Loucy (cell line): ENCODE measurements around the gene NHSL2.
A peak's percentile ranks its signal among the peaks of the same experiment; 100 is the strongest.

Experiments
- H2AFZ ChIP-seq: fragments of 200-600 bp; sonication (generic); 2 replicates; pipeline ENCODE4 v1.6.0; 2016; ENCODE audit warnings: antibody characterized with exemption, mild to moderate bottlenecking, low read length, moderate library complexity
- H3F3A ChIP-seq: fragments of 200-600 bp; 2 replicates; pipeline ENCODE4 v1.6.0; 2016; ENCODE audit warnings: antibody characterized with exemption, low read depth, mild to moderate bottlenecking
- H3K27me3 ChIP-seq: fragments of 200-600 bp; sonication (generic); 2 replicates; pipeline ENCODE4 v1.6.1; 2014; ENCODE audit warnings: low read length, mild to moderate bottlenecking; ENCODE audit not compliant: insufficient read depth, poor library complexity, severe bottlenecking
- H3K36me3 ChIP-seq: fragments of 200-600 bp; sonication (generic); 2 replicates; pipeline ENCODE4 v1.6.1; 2016; ENCODE audit warnings: low read length; ENCODE audit not compliant: insufficient read depth
- H3K4me1 ChIP-seq: fragments of 200-600 bp; sonication (generic); 2 replicates; pipeline ENCODE4 v1.5.1; 2014; ENCODE audit warnings: low read length, mild to moderate bottlenecking; ENCODE audit not compliant: insufficient read depth, poor library complexity, severe bottlenecking
- H3K4me2 ChIP-seq: fragments of 200-600 bp; sonication (generic); 2 replicates; pipeline ENCODE4 v1.6.0; 2014; ENCODE audit warnings: antibody characterized with exemption, low read length, low read depth, mild to moderate bottlenecking; ENCODE audit not compliant: poor library complexity, severe bottlenecking
- H3K4me3 ChIP-seq: fragments of 200-600 bp; sonication (generic); 2 replicates; pipeline ENCODE4 v1.5.1; 2014; ENCODE audit warnings: low read length, mild to moderate bottlenecking, mixed read lengths; ENCODE audit not compliant: poor library complexity, severe bottlenecking
- H3K79me2 ChIP-seq: fragments of 200-600 bp; sonication (generic); 2 replicates; pipeline ENCODE4 v1.6.1; 2014; ENCODE audit warnings: low read length; ENCODE audit not compliant: insufficient read depth
- H3K9ac ChIP-seq: fragments of 200-600 bp; sonication (generic); 2 replicates; pipeline ENCODE4 v1.6.0; 2014; ENCODE audit warnings: mild to moderate bottlenecking, low read depth, low read length, moderate library complexity; ENCODE audit not compliant: poor library complexity, severe bottlenecking
- H3K9me2 ChIP-seq: fragments of 200-600 bp; sonication (generic); replicated peaks from 2 replicates; pipeline ENCODE4 v1.6.1; 2016; ENCODE audit warnings: low read depth, low read length, mixed read lengths
- H3K9me3 ChIP-seq: fragments of 200-600 bp; sonication (generic); 2 replicates; pipeline ENCODE4 v1.6.1; 2014; ENCODE audit warnings: mild to moderate bottlenecking, antibody characterized with exemption, low read length, low read depth; ENCODE audit not compliant: insufficient read depth
- H4K20me1 ChIP-seq: fragments of 200-600 bp; sonication (generic); 2 replicates; pipeline ENCODE4 v1.6.0; 2014; ENCODE audit warnings: antibody characterized with exemption, low read length, mild to moderate bottlenecking; ENCODE audit not compliant: insufficient read depth, poor library complexity, severe bottlenecking
- EZH2phosphoT487 ChIP-seq: fragments of 200-600 bp; IDR thresholded peaks from 2 replicates; pipeline ENCODE4 v1.6.1; 2018; ENCODE audit warnings: antibody characterized with exemption, mild to moderate bottlenecking, moderate library complexity, borderline replicate concordance
- TF ChIP-seq, protein P1 (sequence below): fragments of 200-600 bp; sonication (generic); conservative IDR thresholded peaks from 2 replicates; pipeline ENCODE4 v1.5.1; 2014; ENCODE audit warnings: mild to moderate bottlenecking, antibody characterized with exemption, low read length

NHSL2 gene

DNA sequence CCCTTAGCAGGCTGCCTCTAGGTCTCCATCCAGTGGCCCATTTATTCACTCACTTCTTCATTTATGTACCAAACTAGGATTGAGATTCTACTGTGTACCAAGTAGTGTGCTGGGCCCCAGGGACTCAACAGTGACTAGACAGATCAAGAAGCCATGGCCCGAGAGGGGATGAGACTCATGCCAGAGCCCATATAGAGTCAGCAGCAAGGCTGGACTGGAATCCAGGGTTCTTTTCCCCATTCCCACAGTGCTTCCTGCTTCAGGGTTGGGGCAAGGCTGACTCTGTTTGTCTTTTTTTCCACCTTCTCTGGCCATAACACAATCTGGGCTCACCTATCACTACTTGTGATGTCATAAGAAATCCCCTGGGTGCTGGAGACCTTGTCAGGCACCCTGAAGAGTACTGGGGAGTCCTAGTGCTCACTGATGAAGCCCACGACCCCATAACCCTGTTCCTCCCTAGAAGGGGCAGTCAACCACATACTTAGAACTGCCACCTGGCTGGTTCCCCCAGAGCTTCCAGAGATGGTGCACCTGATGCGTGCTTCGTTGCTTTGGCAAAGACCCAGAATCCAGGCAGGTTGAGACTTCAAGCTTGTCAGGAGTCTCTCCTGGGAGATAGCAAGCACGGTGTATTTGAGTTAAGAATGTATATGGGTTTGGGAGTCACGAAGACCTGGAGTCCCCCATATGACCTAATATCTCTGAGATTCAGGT, 214.8 kb downstream of the NHSL2 start:
- Histone ChIP-seq H3K9me2 (no peaks in the 10 kb centered on the region), H3K9ac (peak overlapping the region; percentile 29), H3K36me3 (no peaks in the 10 kb centered on the region), H3K9me3 (no peaks in the 10 kb centered on the region), H3K4me3 (no peak overlapping the region), H3K27me3 (no peaks in the 10 kb centered on the region), H3F3A (no peaks in the 10 kb centered on the region), H4K20me1 (no peaks in the 10 kb centered on the region), H3K79me2 (no peaks in the 10 kb centered on the region), H3K4me2 (no peak overlapping the region), H2AFZ (no peak overlapping the region), H3K4me1 (peaks cover 68% of the 10 kb centered on the region)
- TF ChIP-seq, protein P1, sequence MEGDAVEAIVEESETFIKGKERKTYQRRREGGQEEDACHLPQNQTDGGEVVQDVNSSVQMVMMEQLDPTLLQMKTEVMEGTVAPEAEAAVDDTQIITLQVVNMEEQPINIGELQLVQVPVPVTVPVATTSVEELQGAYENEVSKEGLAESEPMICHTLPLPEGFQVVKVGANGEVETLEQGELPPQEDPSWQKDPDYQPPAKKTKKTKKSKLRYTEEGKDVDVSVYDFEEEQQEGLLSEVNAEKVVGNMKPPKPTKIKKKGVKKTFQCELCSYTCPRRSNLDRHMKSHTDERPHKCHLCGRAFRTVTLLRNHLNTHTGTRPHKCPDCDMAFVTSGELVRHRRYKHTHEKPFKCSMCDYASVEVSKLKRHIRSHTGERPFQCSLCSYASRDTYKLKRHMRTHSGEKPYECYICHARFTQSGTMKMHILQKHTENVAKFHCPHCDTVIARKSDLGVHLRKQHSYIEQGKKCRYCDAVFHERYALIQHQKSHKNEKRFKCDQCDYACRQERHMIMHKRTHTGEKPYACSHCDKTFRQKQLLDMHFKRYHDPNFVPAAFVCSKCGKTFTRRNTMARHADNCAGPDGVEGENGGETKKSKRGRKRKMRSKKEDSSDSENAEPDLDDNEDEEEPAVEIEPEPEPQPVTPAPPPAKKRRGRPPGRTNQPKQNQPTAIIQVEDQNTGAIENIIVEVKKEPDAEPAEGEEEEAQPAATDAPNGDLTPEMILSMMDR, result peak; percentile 42; the same call in 1 of the 2 replicates
- no peak for TF ChIP-seq EZH2phosphoT487

DNA sequence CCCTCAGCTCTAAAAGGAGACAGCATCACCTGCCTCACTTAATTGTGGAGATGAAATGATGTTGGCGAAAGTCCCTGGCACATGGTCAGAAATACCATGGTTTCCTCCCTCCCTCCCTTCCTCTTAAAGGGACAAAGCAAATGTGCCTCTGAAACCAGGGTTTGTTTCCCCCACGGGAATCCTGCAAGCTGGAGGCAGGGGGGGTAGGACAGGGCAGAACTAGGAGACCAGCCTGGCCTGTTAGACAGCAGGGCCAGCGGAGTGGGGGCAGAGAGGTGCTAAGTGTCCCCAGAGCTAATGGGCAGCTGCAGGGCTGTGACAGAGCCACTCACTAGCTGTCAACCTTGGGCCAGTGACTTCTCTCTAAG, 215.4 kb downstream of the NHSL2 start:
- Histone ChIP-seq H3K4me1 (peaks cover 62% of the 10 kb centered on the region), H3K79me2 (no peaks in the 10 kb centered on the region), H3K4me2 (no peak overlapping the region)

DNA sequence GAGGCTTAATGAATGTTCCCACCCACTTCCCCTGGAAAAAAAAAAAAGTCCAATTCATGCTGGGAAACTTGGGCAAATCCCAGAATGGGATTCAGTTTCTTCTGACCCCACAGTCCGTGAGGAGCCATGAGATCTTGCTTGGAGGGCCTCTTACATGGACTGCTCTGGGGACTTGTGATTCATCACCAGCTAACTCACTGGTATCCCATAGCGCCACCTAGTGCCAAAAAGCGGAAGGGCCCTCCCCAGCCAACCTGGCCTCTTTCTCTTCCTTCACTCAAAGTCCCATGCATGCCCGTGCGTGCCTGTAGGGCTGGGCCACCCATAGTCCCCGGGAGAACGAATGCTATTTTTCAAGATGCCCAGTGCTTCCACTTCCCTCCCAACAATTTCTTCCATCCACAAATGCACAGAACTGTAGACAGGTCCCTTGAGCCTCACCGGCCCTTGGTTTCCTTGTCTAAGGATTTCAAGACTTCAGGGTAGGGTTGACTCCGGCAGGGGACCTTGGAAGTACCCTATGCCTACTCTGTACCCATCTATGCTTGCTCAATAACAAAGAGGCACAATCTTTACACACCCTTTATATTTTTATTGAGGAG, 216.0 kb downstream of the NHSL2 start:
- Histone ChIP-seq H3K9me3 (no peaks in the 10 kb centered on the region), H3K36me3 (no peaks in the 10 kb centered on the region), H3K4me1 (peaks cover 56% of the 10 kb centered on the region), H3K4me3 (no peak overlapping the region), H3K4me2 (no peak overlapping the region), H3K9ac (peak overlapping the region; percentile 66), H3F3A (no peaks in the 10 kb centered on the region), H2AFZ (no peak overlapping the region), H4K20me1 (no peaks in the 10 kb centered on the region), H3K9me2 (no peaks in the 10 kb centered on the region), H3K27me3 (no peaks in the 10 kb centered on the region), H3K79me2 (no peaks in the 10 kb centered on the region)
- TF ChIP-seq, protein P1, result peak; percentile 74
- no peak for TF ChIP-seq EZH2phosphoT487

More for the DNA sequence above, 215.4 kb downstream of the NHSL2 start:
- Histone ChIP-seq H4K20me1 (no peaks in the 10 kb centered on the region), H3K4me3 (no peak overlapping the region), H3K36me3 (no peaks in the 10 kb centered on the region), H3K9me2 (no peaks in the 10 kb centered on the region), H3K9ac (peak overlapping the region; percentile 29), H3F3A (no peaks in the 10 kb centered on the region), H3K9me3 (no peaks in the 10 kb centered on the region), H2AFZ (no peak overlapping the region), H3K27me3 (no peaks in the 10 kb centered on the region)
- TF ChIP-seq EZH2phosphoT487, result no peak
- TF ChIP-seq, protein P1, result no peak
